Suprapubic skin (tissue), 4 donors: ENCODE results near the gene ELF1.

Experiments
- POLR2A ChIP-seq, 2 donors: fragments of 450-650 bp; IDR thresholded peaks; one replicate each; pipeline ENCODE4 v1.6.1; 2017; ENCODE audit warnings: antibody characterized with exemption in 2 of 2, mild to moderate bottlenecking in 2 of 2, moderate library complexity in 2 of 2
- POLR2AphosphoS5 ChIP-seq, 3 donors: sonication (generic); formaldehyde crosslinking; IDR thresholded peaks; one replicate each; pipeline ENCODE4 v1.6.1; 2017; ENCODE audit warnings: antibody characterized with exemption in 3 of 3
- TF ChIP-seq, protein P1 (sequence below), 2 donors: fragments of 200-600 bp in 1 of 2; fragments of 450-650 bp in 1 of 2; sonication (generic) in 1 of 2; IDR thresholded peaks; one replicate each; pipeline ENCODE4 v1.5.1; 2016 to 2019; ENCODE audit warnings: antibody characterized with exemption in 2 of 2, mild to moderate bottlenecking in 1 of 2, moderate library complexity in 1 of 2

DNA sequence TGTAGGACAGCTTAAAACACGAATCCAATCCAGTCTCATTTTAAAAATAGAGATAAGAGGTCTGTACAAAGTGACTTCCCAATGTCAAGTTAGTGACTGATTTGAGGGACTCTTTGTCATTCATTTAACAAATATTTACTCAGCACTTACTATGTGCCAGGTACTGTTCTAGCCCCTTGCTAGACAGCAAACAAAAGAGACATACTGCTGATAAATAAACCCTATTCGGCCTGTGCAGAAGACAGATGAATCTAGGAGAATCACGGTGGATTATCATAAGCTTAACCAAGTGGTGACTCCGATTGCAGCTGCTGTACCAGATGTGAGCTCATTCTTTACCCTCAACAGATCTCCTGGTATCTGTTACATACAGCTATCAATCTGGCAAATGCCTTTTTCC lies 6.4 kb upstream of the ELF1 start:
- TF ChIP-seq, protein P1, sequence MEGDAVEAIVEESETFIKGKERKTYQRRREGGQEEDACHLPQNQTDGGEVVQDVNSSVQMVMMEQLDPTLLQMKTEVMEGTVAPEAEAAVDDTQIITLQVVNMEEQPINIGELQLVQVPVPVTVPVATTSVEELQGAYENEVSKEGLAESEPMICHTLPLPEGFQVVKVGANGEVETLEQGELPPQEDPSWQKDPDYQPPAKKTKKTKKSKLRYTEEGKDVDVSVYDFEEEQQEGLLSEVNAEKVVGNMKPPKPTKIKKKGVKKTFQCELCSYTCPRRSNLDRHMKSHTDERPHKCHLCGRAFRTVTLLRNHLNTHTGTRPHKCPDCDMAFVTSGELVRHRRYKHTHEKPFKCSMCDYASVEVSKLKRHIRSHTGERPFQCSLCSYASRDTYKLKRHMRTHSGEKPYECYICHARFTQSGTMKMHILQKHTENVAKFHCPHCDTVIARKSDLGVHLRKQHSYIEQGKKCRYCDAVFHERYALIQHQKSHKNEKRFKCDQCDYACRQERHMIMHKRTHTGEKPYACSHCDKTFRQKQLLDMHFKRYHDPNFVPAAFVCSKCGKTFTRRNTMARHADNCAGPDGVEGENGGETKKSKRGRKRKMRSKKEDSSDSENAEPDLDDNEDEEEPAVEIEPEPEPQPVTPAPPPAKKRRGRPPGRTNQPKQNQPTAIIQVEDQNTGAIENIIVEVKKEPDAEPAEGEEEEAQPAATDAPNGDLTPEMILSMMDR (IDR thresholded peaks at IDR 0.05): no peak
- TF ChIP-seq POLR2AphosphoS5 (IDR thresholded peaks at IDR 0.05): no peak
- no peak for TF ChIP-seq POLR2A (IDR thresholded peaks at IDR 0.05)
